HT1080 (cell line): ENCODE data around the gene PSMD11. TPM values are rescaled to one million over a fixed set of nuclear protein-coding genes. Genes with fewer than 3 reads are reported as not detected.
A peak's percentile ranks its signal among the peaks of the same experiment; 100 is the strongest.

ENCODE experiments used
- DNase-seq: peaks from one replicate; pipeline ENCODE4 v3.0.0-alpha.2; 2015; ENCODE audit warnings: low read depth
- total RNA-seq: library from RNA; depleted of rRNA; stranded (reverse); fragments of >200 nt; shearing (Covaris generic); gene quantifications from 2 replicates; pipeline ENCODE4 v1.2.3, GENCODE V29; 2014

PSMD11 gene
- total RNA-seq, 1 experiment from 2014 or later, result 157 TPM

- no peak for DNase-seq
Measured at GRCh38 chr17:32464374-32464773, 20.1 kb downstream of the PSMD11 start.

GRCh38 chr17:32467949-32468348 is 23.6 kb downstream of the PSMD11 start:
- no peak for DNase-seq

- no peak for DNase-seq
Measured at GRCh38 chr17:32470405-32471167, 26.3 kb downstream of the PSMD11 start.

GRCh38 chr17:32471652-32472051 is 27.3 kb downstream of the PSMD11 start:
- no peak for DNase-seq

- DNase-seq, result no peak
Measured at GRCh38 chr17:32475258-32475657, 30.9 kb downstream of the PSMD11 start.

GRCh38 chr17:32477220-32477619 is 32.9 kb downstream of the PSMD11 start:
- DNase-seq, result no peak

GRCh38 chr17:32479074-32479617 is 34.8 kb downstream of the PSMD11 start:
- DNase-seq, result no peak

- no peak for DNase-seq
Measured at GRCh38 chr17:32481193-32481592, 36.9 kb downstream of the PSMD11 start.

- no peak for DNase-seq
Measured at GRCh38 chr17:32482568-32483320, 38.4 kb downstream of the PSMD11 start.

GRCh38 chr17:32483451-32484019 is 39.2 kb downstream of the PSMD11 start:
- DNase-seq, result peak; percentile 52

- DNase-seq, result no peak
Measured at GRCh38 chr17:32484041-32484461, 39.7 kb downstream of the PSMD11 start.

- DNase-seq, result no peak
Measured at GRCh38 chr17:32484628-32485027, 40.3 kb downstream of the PSMD11 start.

GRCh38 chr17:32485261-32486110 is 41.2 kb downstream of the PSMD11 start:
- DNase-seq, result no peak

GRCh38 chr17:32486111-32486700 is 41.9 kb downstream of the PSMD11 start:
- peak; percentile 59 for DNase-seq

GRCh38 chr17:32486701-32487472 is 42.6 kb downstream of the PSMD11 start, which contains the start of gene CDK5R1:
TSS of gene CDK5R1 (plus strand) at chr17:32486993. CDS start at chr17:32487621, 628 bp downstream.
- peak; percentile 28 for DNase-seq

GRCh38 chr17:32487473-32488176 is 43.3 kb downstream of the PSMD11 start:
- peak; percentile 15 for DNase-seq

- DNase-seq, result no peak
Measured at GRCh38 chr17:32488177-32488542, 43.9 kb downstream of the PSMD11 start.

- DNase-seq, result no peak
Measured at GRCh38 chr17:32488604-32489180, 44.4 kb downstream of the PSMD11 start.
